Activated CD4-positive, alpha-beta T cell treated with anti-CD3 and anti-CD28 coated beads, Interleukin-2, Interleukin-6, amounts not matched to agents 100 ng/mL and 50 ng/mL, durations not matched to agents 16 hours and 8 hours (primary cell): Measurements from ENCODE around the gene COX14.

Experiments
- DNase-seq: peaks from one replicate; pipeline ENCODE4 v3.0.0-alpha.2; 2020

COX14 gene

GRCh38 chr12:50162230-50162629 lies 50.2 kb downstream of the COX14 start:
- DNase-seq: no peak

DNA sequence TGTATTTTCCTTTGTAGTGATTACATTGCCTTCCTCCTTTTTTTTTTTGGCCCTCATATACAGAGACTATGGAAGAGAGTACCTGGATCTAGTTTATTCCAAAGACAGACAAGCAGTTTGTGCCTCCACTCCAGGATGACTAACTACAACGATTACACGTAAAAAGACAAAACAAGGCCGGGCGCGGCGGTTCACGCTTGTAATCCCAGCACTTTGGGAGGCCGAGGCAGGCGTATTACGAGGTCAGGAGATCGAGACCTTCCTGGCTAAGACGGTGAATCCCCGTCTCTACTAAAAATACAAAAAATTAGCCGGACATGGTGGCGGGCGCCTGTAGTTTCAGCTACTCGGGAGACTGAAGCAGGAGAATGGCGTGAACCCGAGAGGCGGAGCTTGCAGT lies 52.9 kb downstream of the COX14 start:
- no peak for DNase-seq

DNA sequence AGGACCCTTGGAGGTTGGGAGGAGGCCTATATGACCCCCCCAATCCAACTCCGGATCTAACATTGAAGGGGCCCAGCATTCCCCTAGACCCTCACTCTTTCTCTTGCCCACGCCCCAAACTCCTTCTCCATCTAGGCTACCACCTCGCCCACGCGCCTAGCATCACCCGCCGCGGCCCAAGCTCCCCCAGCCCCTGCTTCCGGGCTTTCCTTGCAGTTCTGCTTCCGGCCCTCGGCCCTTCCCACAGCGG lies 54.7 kb downstream of the COX14 start:
- DNase-seq: peak; percentile 67

GRCh38 chr12:50167049-50167828 lies 55.2 kb downstream of the COX14 start, which contains the start of gene CERS5:
Gene CERS5, minus strand, starts transcription at chr12:50167369. Its CDS starts 72 bp downstream, at chr12:50167297.
- DNase-seq: peak; percentile 99
